GM06990 (cell line): ENCODE data around the gene ZBTB38.
A peak's percentile ranks its signal among the peaks of the same experiment; 100 is the strongest.

Experiments
- DNase-seq: peaks from one replicate; pipeline ENCODE4 v3.0.0-alpha.2; 2011; ENCODE audit not compliant: insufficient read length; ENCODE audit errors: extremely low read depth
- H3K27me3 ChIP-seq: replicated peaks from 2 replicates; pipeline ENCODE4 v1.6.0; 2011; ENCODE audit warnings: low read length; ENCODE audit not compliant: control insufficient read depth, insufficient read depth
- H3K36me3 ChIP-seq: 2 replicates; pipeline ENCODE4 v1.5.1; 2011; ENCODE audit warnings: low read length; ENCODE audit not compliant: control insufficient read depth, insufficient read depth
- H3K4me3 ChIP-seq: replicated peaks from 2 replicates; pipeline ENCODE4 v1.5.1; 2011; ENCODE audit warnings: low read depth, mild to moderate bottlenecking, control low read depth, low read length
- TF ChIP-seq, protein P1 (sequence below): IDR thresholded peaks from 2 replicates; pipeline ENCODE4 v1.5.1; 2011; ENCODE audit warnings: low read length, control low read depth, mild to moderate bottlenecking, inconsistent platforms; ENCODE audit not compliant: insufficient read depth, poor library complexity, severe bottlenecking

The ZBTB38 gene

GRCh38 chr3:141407047-141407446 lies 38.7 kb downstream of the ZBTB38 start:
- Histone ChIP-seq H3K36me3 (peaks cover 25% of the 10 kb centered on the region), H3K4me3 (no peak overlapping the region), H3K27me3 (no peaks in the 10 kb centered on the region)
- DNase-seq: no peak
- TF ChIP-seq, protein P1, sequence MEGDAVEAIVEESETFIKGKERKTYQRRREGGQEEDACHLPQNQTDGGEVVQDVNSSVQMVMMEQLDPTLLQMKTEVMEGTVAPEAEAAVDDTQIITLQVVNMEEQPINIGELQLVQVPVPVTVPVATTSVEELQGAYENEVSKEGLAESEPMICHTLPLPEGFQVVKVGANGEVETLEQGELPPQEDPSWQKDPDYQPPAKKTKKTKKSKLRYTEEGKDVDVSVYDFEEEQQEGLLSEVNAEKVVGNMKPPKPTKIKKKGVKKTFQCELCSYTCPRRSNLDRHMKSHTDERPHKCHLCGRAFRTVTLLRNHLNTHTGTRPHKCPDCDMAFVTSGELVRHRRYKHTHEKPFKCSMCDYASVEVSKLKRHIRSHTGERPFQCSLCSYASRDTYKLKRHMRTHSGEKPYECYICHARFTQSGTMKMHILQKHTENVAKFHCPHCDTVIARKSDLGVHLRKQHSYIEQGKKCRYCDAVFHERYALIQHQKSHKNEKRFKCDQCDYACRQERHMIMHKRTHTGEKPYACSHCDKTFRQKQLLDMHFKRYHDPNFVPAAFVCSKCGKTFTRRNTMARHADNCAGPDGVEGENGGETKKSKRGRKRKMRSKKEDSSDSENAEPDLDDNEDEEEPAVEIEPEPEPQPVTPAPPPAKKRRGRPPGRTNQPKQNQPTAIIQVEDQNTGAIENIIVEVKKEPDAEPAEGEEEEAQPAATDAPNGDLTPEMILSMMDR: no peak

DNA sequence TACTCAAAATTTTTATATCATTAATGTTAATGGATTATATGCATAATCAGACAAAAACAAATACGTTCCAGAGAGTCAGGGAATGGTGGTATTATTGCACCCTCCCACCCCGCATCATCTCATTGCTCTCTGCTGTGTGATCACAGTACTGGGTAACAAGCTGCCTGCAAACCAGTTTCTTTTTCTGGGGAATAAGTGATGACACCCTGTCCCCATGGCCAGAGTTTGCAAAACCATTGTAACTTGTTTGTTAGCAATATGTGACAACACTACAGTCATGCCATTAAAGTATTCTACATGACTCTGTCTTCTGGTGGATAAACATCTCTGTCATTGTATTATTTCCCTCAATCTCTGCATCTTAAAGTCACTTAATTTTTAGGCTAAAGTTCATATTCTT lies 39.5 kb downstream of the ZBTB38 start:
- TF ChIP-seq, protein P1: no peak
- Histone ChIP-seq H3K27me3 (no peaks in the 10 kb centered on the region), H3K36me3 (peaks cover 26% of the 10 kb centered on the region), H3K4me3 (no peak overlapping the region)
- no peak for DNase-seq

DNA sequence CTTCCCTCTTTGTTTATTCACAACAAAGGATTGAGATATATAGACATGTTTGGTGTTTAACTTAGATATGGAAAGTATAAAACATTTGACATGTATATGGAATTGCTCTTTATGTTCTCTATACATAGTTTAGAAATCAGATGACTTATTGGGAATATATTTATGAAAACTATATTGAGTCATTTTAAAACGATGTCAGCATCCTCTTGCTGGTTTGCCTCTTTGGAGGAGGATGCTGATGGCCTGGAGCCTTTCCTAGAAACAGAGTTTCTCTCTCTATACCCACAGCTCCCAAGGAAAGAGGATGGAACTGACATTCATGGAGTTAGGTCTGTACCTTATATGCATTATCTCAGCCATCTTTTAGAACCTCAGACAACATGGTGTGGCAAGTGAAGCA lies 40.3 kb downstream of the ZBTB38 start:
- Histone ChIP-seq H3K4me3 (no peak overlapping the region), H3K27me3 (no peaks in the 10 kb centered on the region), H3K36me3 (peaks cover 32% of the 10 kb centered on the region)
- TF ChIP-seq, protein P1: no peak
- no peak for DNase-seq

- Histone ChIP-seq H3K4me3 (no peak overlapping the region), H3K27me3 (no peaks in the 10 kb centered on the region), H3K36me3 (peaks cover 31% of the 10 kb centered on the region)
- TF ChIP-seq, protein P1: no peak
- DNase-seq: no peak
These were observed 41.6 kb downstream of the ZBTB38 start for GRCh38 chr3:141409940-141410241.

- no peak for DNase-seq
- H3K27me3 ChIP-seq: no peaks in the 10 kb centered on the region
- H3K4me3 ChIP-seq: no peak overlapping the region
- TF ChIP-seq, protein P1: peak; percentile 16
- peaks cover 34% of the 10 kb centered on the region for H3K36me3 ChIP-seq
These were observed 42.1 kb downstream of the ZBTB38 start for GRCh38 chr3:141410408-141410807.

GRCh38 chr3:141410846-141411245 lies 42.5 kb downstream of the ZBTB38 start:
- no peak for DNase-seq
- Histone ChIP-seq H3K4me3 (no peak overlapping the region), H3K36me3 (peaks cover 37% of the 10 kb centered on the region), H3K27me3 (no peaks in the 10 kb centered on the region)
- TF ChIP-seq, protein P1: no peak
